Measurements from ENCODE around the gene ACOXL. TPM values are rescaled to one million over a fixed set of nuclear protein-coding genes. Genes with fewer than 3 reads are reported as not detected.
"Not testable (repeated sequence)": the region's sequence is repeated elsewhere in the genome, so short reads cannot be mapped to it uniquely, and the experiment has no call there.

The ACOXL gene
- total and polyA plus RNA-seq, 2 donors: 0.38 to 0.41 TPM

DNA sequence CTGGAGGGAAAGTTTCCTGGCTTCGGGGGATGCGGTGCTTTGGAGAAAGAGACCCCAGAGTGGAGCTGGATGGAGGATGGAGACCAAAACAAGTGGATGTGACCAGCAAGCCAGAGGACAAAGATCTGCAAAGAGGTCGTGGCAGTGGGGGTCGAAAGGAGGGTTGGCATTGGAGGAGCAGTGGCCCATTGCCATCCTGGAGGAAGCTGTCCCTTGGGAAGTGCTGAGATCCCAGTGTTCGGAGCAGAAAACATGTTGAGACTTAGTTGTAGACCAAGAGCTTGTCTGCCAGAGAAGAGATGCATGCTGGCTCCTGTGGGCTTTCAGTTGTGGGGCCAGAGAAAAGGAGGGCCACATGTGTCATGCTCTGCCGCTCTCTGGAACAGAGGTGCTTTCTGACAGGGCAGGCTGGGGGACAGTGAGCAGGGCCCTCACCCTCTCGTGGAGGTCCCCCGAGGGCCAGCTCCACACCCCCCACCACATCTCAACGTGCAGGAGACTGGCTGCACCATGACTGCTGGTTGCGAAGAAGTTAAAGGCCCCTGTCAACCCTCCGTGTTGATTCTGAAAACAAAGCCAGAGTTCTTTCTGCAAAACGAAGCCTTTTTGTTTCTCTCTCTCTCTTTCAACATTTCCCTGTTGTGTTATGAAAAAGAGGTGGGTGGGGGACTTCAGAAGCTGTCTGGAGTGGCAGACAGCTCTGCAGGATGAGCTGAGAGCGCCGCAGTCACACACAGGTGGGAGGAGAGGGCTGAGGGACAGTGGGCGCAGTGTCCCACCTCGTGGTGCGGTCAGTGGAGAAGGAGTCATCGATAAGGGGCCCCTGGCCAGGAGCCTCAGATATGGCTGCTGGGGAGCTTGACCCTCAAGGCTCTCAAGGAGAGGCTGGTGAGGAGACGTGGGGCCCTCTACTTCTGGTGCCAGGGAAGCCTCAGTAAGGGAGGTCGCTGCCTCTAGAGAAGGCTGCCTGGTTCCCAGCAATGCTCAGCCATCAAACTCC is 310.7 kb downstream of the ACOXL start:
- peak in 1 of 9 donors; percentile 33 for DNase-seq (ENCODE audit: low read depth in 6 of 9, low spot score in 9 of 9)

DNA sequence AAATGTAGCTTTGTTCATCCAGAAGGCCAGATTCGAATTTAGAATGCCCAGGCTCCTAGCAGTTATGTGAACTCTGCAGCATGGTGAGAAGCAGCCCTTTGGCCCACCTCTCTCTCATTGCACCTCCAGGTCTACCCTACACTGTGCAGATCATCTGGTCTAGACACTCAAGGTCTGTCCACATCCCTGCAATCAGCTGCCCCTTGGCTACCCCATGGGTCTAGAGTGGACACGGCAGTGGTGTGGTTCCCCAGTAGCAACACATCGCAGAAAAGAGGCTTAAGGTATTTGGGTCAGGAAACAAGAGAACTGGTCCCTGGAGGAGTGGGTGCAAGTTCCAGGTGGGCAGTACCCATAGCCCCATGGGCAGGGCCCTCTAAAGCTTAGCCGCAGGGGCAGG is 311.7 kb downstream of the ACOXL start:
- peaks cover 0 to 48% of the 10 kb centered on the region in 2 donors for H3K4me1 ChIP-seq (ENCODE audit: control insufficient read depth in 2 of 2, insufficient read depth in 2 of 2, low read length in 2 of 2)
- H3K4me3 ChIP-seq (ENCODE audit: low read length in 2 of 2): no peak overlapping the region
- DNase-seq (ENCODE audit: low read depth in 6 of 9, low spot score in 9 of 9): no peak
- no peaks in the 10 kb centered on the region for H3K36me3 ChIP-seq (ENCODE audit: control insufficient read depth in 2 of 2, insufficient read depth in 2 of 2, low read length in 1 of 2)
- H3K27ac ChIP-seq (ENCODE audit: low read depth in 1 of 2, low read length in 1 of 2): no peak overlapping the region
- H3K9me3 ChIP-seq (ENCODE audit: control insufficient read depth in 2 of 2, insufficient read depth in 1 of 2, low read length in 1 of 2): no peaks in the 10 kb centered on the region
- 84% methylated on average over 4 of the region's 4 CpGs for WGBS
- H3K27me3 ChIP-seq (ENCODE audit: control insufficient read depth in 2 of 2, insufficient read depth in 1 of 2, low read length in 1 of 2): no peaks in the 10 kb centered on the region

More for the DNA sequence above, 310.7 kb downstream of the ACOXL start:
- Histone ChIP-seq H3K4me3 (ENCODE audit: low read length in 2 of 2) (no peak overlapping the region), H3K36me3 (ENCODE audit: control insufficient read depth in 2 of 2, insufficient read depth in 2 of 2, low read length in 1 of 2) (no peaks in the 10 kb centered on the region), H3K4me1 (ENCODE audit: control insufficient read depth in 2 of 2, insufficient read depth in 2 of 2, low read length in 2 of 2) (peaks cover 0 to 49% of the 10 kb centered on the region in 2 donors), H3K27ac (ENCODE audit: low read depth in 1 of 2, low read length in 1 of 2) (peak overlapping the region in 1 of 2 donors; percentile 65), H3K27me3 (ENCODE audit: control insufficient read depth in 2 of 2, insufficient read depth in 1 of 2, low read length in 1 of 2) (no peaks in the 10 kb centered on the region), H3K9me3 (ENCODE audit: control insufficient read depth in 2 of 2, insufficient read depth in 1 of 2, low read length in 1 of 2) (no peaks in the 10 kb centered on the region)
- 84% methylated on average over 20 of the region's 20 CpGs for WGBS

DNA sequence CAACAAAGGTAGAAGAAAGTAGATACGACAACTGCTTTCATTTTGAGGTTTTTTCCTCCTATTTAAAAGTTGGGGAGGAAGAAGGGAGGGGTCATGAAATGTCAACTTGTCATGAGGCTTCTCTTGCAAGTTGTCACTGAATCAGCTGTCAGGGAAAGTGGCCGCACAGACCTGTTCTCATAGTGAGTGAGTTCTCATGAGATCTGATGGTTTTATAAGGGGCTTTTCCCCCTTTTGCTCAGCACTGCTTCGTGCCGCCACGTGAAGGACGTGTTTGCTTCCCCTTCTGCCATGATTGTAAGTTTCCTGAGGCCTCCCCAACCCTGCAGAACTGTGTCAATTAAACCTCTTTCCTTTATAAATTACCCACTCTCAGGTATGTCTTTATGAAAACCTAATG is 312.9 kb downstream of the ACOXL start:
- peaks cover 7 to 49% of the 10 kb centered on the region in 2 donors for H3K4me1 ChIP-seq (ENCODE audit: control insufficient read depth in 2 of 2, insufficient read depth in 2 of 2, low read length in 2 of 2)
- peak in 1 of 9 donors; percentile 35 for DNase-seq (ENCODE audit: low read depth in 6 of 9, low spot score in 9 of 9)
- WGBS: 90% methylated on average over 6 of the region's 6 CpGs
- H3K4me3 ChIP-seq (ENCODE audit: low read length in 2 of 2); H3K27me3 ChIP-seq (ENCODE audit: control insufficient read depth in 2 of 2, insufficient read depth in 1 of 2, low read length in 1 of 2); H3K36me3 ChIP-seq (ENCODE audit: control insufficient read depth in 2 of 2, insufficient read depth in 2 of 2, low read length in 1 of 2); H3K27ac ChIP-seq (ENCODE audit: low read depth in 1 of 2, low read length in 1 of 2); H3K9me3 ChIP-seq (ENCODE audit: control insufficient read depth in 2 of 2, insufficient read depth in 1 of 2, low read length in 1 of 2): not testable (repeated sequence)

DNA sequence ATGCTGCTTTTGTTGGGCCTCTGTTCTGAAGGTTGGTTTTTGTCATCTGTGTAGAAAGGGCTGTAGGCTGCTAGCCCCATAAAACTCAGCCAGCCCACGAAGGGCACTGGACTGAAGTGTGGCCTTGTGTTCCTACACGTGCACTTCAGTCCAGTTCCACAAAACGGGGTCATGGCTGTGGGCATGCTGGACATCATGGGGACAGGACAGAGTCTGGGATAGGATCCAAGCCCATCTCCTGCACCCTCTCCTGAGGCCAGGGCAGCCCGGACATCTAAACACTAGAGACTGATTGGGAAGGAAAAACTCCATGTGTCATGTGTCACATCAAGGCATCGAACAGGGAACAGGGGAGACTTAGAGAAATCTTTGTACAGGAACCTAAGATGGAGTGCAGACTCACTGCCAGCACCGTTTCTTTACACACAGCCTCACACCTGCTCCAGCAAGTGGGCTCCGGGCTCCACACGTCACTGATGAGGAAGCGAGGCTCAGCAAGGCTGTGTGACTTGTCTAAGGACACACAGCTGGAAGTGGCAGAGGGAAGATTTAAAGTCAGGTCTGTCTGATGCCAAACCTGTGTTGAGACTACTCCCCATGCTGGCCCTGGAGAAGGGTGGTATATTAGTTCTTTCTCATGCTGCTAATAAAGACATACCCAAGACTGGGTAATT is 313.5 kb downstream of the ACOXL start:
- H3K27me3 ChIP-seq (ENCODE audit: control insufficient read depth in 2 of 2, insufficient read depth in 1 of 2, low read length in 1 of 2): no peaks in the 10 kb centered on the region
- peaks cover 9 to 52% of the 10 kb centered on the region in 2 donors for H3K4me1 ChIP-seq (ENCODE audit: control insufficient read depth in 2 of 2, insufficient read depth in 2 of 2, low read length in 2 of 2)
- H3K36me3 ChIP-seq (ENCODE audit: control insufficient read depth in 2 of 2, insufficient read depth in 2 of 2, low read length in 1 of 2): no peaks in the 10 kb centered on the region
- no peaks in the 10 kb centered on the region for H3K9me3 ChIP-seq (ENCODE audit: control insufficient read depth in 2 of 2, insufficient read depth in 1 of 2, low read length in 1 of 2)
- DNase-seq (ENCODE audit: low read depth in 6 of 9, low spot score in 9 of 9): no peak
- WGBS: 97% methylated on average over 9 of the region's 9 CpGs
- H3K4me3 ChIP-seq (ENCODE audit: low read length in 2 of 2): no peak overlapping the region
- H3K27ac ChIP-seq (ENCODE audit: low read depth in 1 of 2, low read length in 1 of 2): no peak overlapping the region

DNA sequence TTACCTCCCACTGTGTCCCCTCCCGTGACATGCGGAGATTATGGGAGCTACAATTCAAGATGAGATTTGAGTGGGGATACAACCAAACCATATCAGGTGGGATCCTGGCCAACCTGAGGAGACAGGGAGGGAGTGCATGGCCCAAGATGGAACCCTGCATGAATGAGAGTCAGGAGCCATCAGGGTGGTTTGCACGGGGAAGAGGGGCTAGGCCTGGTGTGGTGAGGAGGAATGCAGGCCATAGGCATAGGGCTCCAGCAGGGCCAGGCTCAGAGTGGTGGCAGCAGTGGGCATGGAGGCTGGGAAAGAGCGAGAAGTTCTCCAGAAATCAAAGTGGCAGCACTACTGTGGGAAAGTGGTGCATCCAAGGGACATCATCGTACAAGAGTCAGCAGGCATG is 314.3 kb downstream of the ACOXL start:
- no peaks in the 10 kb centered on the region for H3K27me3 ChIP-seq (ENCODE audit: control insufficient read depth in 2 of 2, insufficient read depth in 1 of 2, low read length in 1 of 2)
- WGBS: 98% methylated on average over 5 of the region's 5 CpGs
- peaks cover 9 to 53% of the 10 kb centered on the region in 2 donors for H3K4me1 ChIP-seq (ENCODE audit: control insufficient read depth in 2 of 2, insufficient read depth in 2 of 2, low read length in 2 of 2)
- H3K27ac ChIP-seq (ENCODE audit: low read depth in 1 of 2, low read length in 1 of 2): no peak overlapping the region
- no peak for DNase-seq (ENCODE audit: low read depth in 6 of 9, low spot score in 9 of 9)
- no peaks in the 10 kb centered on the region for H3K9me3 ChIP-seq (ENCODE audit: control insufficient read depth in 2 of 2, insufficient read depth in 1 of 2, low read length in 1 of 2)
- no peaks in the 10 kb centered on the region for H3K36me3 ChIP-seq (ENCODE audit: control insufficient read depth in 2 of 2, insufficient read depth in 2 of 2, low read length in 1 of 2)
- H3K4me3 ChIP-seq (ENCODE audit: low read length in 2 of 2): no peak overlapping the region

DNA sequence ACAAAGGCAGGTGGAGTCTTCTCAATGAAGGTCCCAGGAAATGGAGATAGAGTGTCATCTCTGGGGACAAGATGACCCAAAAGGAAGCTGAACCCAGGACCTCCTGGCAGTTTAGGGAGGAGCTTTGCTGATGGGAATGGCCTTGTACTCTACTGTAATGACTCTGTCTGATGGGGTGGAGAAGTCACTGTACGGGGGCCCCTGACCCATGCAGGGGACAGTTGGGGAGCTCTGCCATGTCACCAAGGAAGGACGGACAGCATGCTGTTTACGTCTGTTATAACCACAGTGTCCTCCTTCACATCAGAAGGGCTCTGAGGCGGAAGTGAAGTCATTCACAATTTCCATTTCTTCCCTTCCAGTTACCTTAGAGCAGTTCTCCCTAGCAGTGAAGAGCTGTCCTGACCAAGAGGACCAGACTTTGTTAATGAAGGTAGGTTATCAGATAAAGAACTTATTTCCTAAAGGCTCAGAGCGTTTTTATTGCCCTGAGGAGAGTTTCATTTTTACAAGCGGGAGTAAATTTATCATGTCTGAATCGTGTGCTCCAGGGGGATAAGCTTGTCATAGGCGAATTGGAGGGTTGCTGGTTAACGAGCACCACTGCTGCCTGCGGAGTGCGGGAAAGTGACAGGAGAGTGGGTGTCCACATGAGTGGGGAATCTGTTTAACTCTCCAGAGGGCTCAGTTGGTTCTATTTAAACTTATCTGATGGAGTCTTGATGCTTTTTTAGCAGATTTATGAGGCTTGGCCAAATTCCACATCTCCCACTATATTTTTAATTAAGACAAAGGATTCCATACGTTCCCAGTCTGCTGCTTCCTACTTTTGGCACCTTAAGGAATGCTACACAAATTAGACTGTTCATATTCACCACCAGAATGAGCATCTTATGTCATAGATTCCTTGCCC is 316.7 kb downstream of the ACOXL start:
- Histone ChIP-seq H3K36me3 (ENCODE audit: control insufficient read depth in 2 of 2, insufficient read depth in 2 of 2, low read length in 1 of 2) (no peaks in the 10 kb centered on the region), H3K4me3 (ENCODE audit: low read length in 2 of 2) (no peak overlapping the region), H3K27ac (ENCODE audit: low read depth in 1 of 2, low read length in 1 of 2) (no peak overlapping the region), H3K9me3 (ENCODE audit: control insufficient read depth in 2 of 2, insufficient read depth in 1 of 2, low read length in 1 of 2) (no peaks in the 10 kb centered on the region), H3K27me3 (ENCODE audit: control insufficient read depth in 2 of 2, insufficient read depth in 1 of 2, low read length in 1 of 2) (no peaks in the 10 kb centered on the region), H3K4me1 (ENCODE audit: control insufficient read depth in 2 of 2, insufficient read depth in 2 of 2, low read length in 2 of 2) (peaks cover 9 to 38% of the 10 kb centered on the region in 2 donors)
- DNase-seq (ENCODE audit: low read depth in 6 of 9, low spot score in 9 of 9): no peak
- 90% methylated on average over 12 of the region's 12 CpGs for WGBS

DNA sequence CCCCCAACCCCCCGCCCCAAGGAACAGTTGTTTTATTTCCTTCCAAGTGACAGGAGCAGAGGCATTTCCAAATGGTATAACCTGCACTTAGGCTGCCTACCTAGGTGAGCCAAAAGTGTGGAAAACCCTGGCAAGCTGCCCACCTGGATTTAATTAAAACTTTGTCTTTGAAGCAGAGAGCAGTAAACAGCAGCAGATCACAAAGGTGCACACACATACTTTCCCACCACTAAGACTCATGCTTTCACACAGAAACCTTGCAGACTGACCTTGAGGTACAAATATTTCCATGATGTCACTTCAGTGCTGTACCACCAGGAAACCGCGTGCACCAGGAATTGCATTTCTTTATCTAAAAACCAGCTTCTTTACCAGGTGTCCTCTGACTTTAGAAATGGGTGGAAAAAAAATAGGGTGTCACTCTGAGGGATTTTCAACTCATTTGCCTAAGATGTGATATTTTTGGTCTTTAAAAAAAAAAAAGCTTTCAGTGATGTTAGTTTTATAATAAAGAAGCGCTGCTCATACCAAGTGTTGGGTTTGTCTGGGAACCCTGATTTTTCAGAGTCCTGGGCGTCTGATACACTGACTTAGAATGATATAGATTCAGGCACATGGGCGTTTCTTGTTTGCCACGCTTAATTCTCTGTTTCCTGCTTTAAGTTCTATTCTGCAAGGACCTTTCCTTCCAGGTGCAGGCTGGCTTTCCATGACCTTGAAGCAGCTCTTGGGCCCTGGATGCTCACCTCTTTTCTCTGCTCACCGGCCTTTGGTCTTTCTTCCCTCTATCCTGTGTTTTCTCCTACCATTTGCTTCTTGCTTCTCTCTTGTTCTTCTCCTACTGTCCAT is 317.6 kb downstream of the ACOXL start:
- 88% methylated on average over 8 of the region's 8 CpGs for WGBS
- no peaks in the 10 kb centered on the region for H3K36me3 ChIP-seq (ENCODE audit: control insufficient read depth in 2 of 2, insufficient read depth in 2 of 2, low read length in 1 of 2)
- H3K4me3 ChIP-seq (ENCODE audit: low read length in 2 of 2): no peak overlapping the region
- peak in 3 of 9 donors; percentile 41 to 66 (median 41) for DNase-seq (ENCODE audit: low read depth in 6 of 9, low spot score in 9 of 9)
- H3K9me3 ChIP-seq (ENCODE audit: control insufficient read depth in 2 of 2, insufficient read depth in 1 of 2, low read length in 1 of 2): no peaks in the 10 kb centered on the region
- H3K4me1 ChIP-seq (ENCODE audit: control insufficient read depth in 2 of 2, insufficient read depth in 2 of 2, low read length in 2 of 2): peaks cover 9 to 39% of the 10 kb centered on the region in 2 donors
- peak overlapping the region; percentile 8 to 38 for H3K27ac ChIP-seq (ENCODE audit: low read depth in 1 of 2, low read length in 1 of 2)
- H3K27me3 ChIP-seq (ENCODE audit: control insufficient read depth in 2 of 2, insufficient read depth in 1 of 2, low read length in 1 of 2): no peaks in the 10 kb centered on the region

DNA sequence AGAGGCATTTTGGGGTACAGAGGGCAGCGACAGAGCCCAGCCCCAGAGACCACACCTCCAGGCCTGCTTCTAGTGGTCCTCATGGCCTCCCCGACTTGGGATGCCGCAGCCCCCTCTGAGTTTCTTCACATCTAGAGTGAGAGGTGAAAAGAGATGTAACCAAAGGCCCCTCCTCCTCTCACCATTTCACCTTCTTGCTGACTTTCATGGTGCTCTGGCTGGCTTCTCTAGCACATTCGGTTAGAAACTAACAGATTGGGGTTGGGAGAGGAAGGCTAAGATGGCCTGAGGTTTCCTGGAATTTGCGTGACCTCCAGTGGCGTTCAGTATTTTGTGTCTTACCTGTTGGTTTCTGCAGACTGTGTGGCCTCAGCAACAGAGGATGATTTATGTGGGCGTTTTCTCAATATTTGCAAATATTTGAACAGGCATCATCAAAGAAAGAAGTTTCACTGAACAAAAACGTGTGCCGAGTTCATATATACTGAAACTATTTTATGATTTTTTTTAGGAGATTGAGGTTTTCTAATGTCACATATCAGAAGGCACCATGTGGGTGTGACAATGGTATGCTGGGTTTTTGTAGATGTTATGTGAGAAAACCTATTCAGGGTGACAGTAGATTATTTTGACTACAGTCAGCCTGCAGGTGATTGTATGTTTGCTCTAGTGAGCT is 318.5 kb downstream of the ACOXL start:
- Histone ChIP-seq H3K4me3 (ENCODE audit: low read length in 2 of 2) (no peak overlapping the region), H3K4me1 (ENCODE audit: control insufficient read depth in 2 of 2, insufficient read depth in 2 of 2, low read length in 2 of 2) (peaks cover 10 to 38% of the 10 kb centered on the region in 2 donors), H3K27ac (ENCODE audit: low read depth in 1 of 2, low read length in 1 of 2) (no peak overlapping the region), H3K36me3 (ENCODE audit: control insufficient read depth in 2 of 2, insufficient read depth in 2 of 2, low read length in 1 of 2) (no peaks in the 10 kb centered on the region), H3K9me3 (ENCODE audit: control insufficient read depth in 2 of 2, insufficient read depth in 1 of 2, low read length in 1 of 2) (no peaks in the 10 kb centered on the region), H3K27me3 (ENCODE audit: control insufficient read depth in 2 of 2, insufficient read depth in 1 of 2, low read length in 1 of 2) (no peaks in the 10 kb centered on the region)
- 91% methylated on average over 9 of the region's 9 CpGs for WGBS
- no peak for DNase-seq (ENCODE audit: low read depth in 6 of 9, low spot score in 9 of 9)
